Measurements from ENCODE around the gene NBPF26.
"Not testable (repeated sequence)": the region's sequence is repeated elsewhere in the genome, so short reads cannot be mapped to it uniquely, and the experiment has no call there.

NBPF26 gene

GRCh38 chr1:120859615-120860234, 136.0 kb downstream of the NBPF26 start:
- not testable (repeated sequence) for DNase-seq

DNA sequence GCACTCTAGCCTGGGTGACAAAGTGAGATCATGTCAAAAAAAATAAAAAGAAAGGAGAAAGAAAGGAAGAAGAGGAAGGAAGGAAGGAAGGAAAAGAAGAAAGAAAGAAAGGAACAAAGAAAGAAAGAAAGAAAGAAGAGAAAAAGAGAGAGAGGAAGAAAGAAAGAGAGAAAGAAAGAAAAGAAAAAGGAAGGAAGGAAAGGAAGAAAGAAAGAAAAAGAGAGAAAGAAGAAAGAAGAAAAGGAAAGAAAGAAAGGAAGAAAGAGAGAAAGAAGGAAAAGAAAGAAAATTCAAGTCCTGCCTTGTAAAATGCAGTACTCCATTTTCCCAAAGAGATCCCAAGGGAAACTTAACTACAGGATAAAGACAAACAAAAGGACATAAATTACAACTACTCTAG, 154.5 kb downstream of the NBPF26 start:
- DNase-seq = not testable (repeated sequence)

DNA sequence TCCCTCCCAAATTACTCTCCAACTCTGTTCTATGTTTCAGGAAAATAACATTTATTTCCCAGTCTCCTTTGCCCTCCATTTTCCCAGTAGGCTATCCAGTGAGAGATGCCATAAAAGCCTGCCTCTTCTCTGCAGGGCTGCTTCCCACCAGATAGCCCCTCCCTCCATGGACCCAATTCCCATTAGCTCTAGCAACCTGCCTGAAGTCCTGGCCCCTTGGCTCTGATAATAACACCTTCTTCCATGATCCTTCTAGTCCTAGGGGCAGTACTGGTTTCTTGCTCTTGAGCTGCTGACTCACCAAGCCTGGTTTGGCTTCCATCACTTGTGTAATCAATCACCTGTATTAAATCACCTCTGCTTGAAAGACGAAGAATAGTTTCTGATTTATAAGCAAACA, 156.3 kb downstream of the NBPF26 start:
- DNase-seq = not testable (repeated sequence)

GRCh38 chr1:120881934-120882333, 158.2 kb downstream of the NBPF26 start:
- not testable (repeated sequence) for DNase-seq

All from GDM1 (cell line).